CD14-positive monocyte (primary cell): Measurements from ENCODE around the gene SH3TC2. TPM values are rescaled to one million over a fixed set of nuclear protein-coding genes. Genes with fewer than 3 reads are reported as not detected.

Source experiments
- DNase-seq, 3 donors: peaks; one replicate each; pipeline ENCODE4 v3.0.0-alpha.2; 2011 to 2022
- H2AFZ ChIP-seq: 2 replicates; pipeline ENCODE4 v1.6.0; 2012; ENCODE audit warnings: mild to moderate bottlenecking, low read depth, low read length, inconsistent platforms; ENCODE audit not compliant: insufficient read depth, poor library complexity, severe bottlenecking
- H3K27ac ChIP-seq, 2 donors: 1 replicate in 1 of 2; 2 replicates in 1 of 2; pipeline ENCODE4 v1.5.1; 2012 to 2013; ENCODE audit warnings: low read length in 2 of 2, control low read depth in 1 of 2, inconsistent platforms in 1 of 2, low read depth in 1 of 2, mild to moderate bottlenecking in 1 of 2
- H3K27me3 ChIP-seq, 2 donors: one replicate each; pipeline versions ENCODE4 v1.6.0 to v1.6.1; 2011 to 2013; ENCODE audit warnings: low read length in 2 of 2; ENCODE audit not compliant: control insufficient read depth in 2 of 2, insufficient read depth in 2 of 2
- H3K36me3 ChIP-seq, 2 donors: replicated peaks in 1 of 2; 1 replicate in 1 of 2; 2 replicates in 1 of 2; pipeline versions ENCODE4 v1.5.1 to v1.6.1; 2012 to 2013; ENCODE audit warnings: low read length in 2 of 2, control low read depth in 1 of 2, inconsistent platforms in 1 of 2, mild to moderate bottlenecking in 1 of 2; ENCODE audit not compliant: insufficient read depth in 2 of 2, control insufficient read depth in 1 of 2
- H3K4me1 ChIP-seq, 2 donors: 1 replicate in 1 of 2; 2 replicates in 1 of 2; pipeline versions ENCODE4 v1.5.1 to v1.6.1; 2012 to 2013; ENCODE audit warnings: low read length in 2 of 2, control low read depth in 1 of 2, inconsistent platforms in 1 of 2, mild to moderate bottlenecking in 1 of 2, moderate library complexity in 1 of 2; ENCODE audit not compliant: insufficient read depth in 2 of 2, control insufficient read depth in 1 of 2
- H3K4me2 ChIP-seq: replicated peaks from 2 replicates; pipeline ENCODE3; 2012; ENCODE audit warnings: low read length, moderate library complexity, mild to moderate bottlenecking; ENCODE audit not compliant: poor library complexity, severe bottlenecking; ENCODE audit errors: extremely low read depth
- H3K4me3 ChIP-seq, 3 experiments: fragments of 200-600 bp in 1 of 3; sonication (generic) in 1 of 3; replicated peaks in 1 of 3; 1 replicate in 2 of 3; 2 replicates in 1 of 3; pipeline ENCODE4 v1.5.1; 2011 to 2013; ENCODE audit warnings: low read length in 3 of 3, mild to moderate bottlenecking in 3 of 3, control low read depth in 2 of 3, low read depth in 2 of 3, inconsistent platforms in 1 of 3, moderate library complexity in 1 of 3
- H3K79me2 ChIP-seq: 2 replicates; pipeline ENCODE4 v1.6.0; 2012; ENCODE audit warnings: mild to moderate bottlenecking, control low read depth, inconsistent platforms, low read length, moderate library complexity; ENCODE audit not compliant: insufficient read depth
- H3K9ac ChIP-seq: 2 replicates; pipeline ENCODE4 v1.6.0; 2017; ENCODE audit warnings: low read length, mild to moderate bottlenecking; ENCODE audit not compliant: insufficient read depth, poor library complexity, severe bottlenecking
- H3K9me3 ChIP-seq, 2 donors: replicated peaks in 1 of 2; 1 replicate in 1 of 2; 2 replicates in 1 of 2; pipeline versions ENCODE4 v1.5.1 to v1.6.1; 2012 to 2013; ENCODE audit warnings: low read length in 2 of 2, control low read depth in 1 of 2; ENCODE audit not compliant: control insufficient read depth in 1 of 2, insufficient read depth in 1 of 2
- H4K20me1 ChIP-seq: 2 replicates; pipeline ENCODE4 v1.6.0; 2012; ENCODE audit warnings: mild to moderate bottlenecking, low read length, control low read depth, moderate library complexity; ENCODE audit not compliant: insufficient read depth
- H3K27ac Mint-ChIP-seq, 7 donors: one replicate each; pipeline ENCODE4 v1.8.0; 2020; ENCODE audit warnings: mild to moderate bottlenecking in 7 of 7, mixed read lengths in 7 of 7, moderate library complexity in 6 of 7, inconsistent platforms in 2 of 7
- H3K27me3 Mint-ChIP-seq, 3 donors: one replicate each; pipeline ENCODE4 v1.8.0; 2021 to 2022; ENCODE audit warnings: low read depth in 3 of 3, mild to moderate bottlenecking in 3 of 3, mixed read lengths in 3 of 3, moderate library complexity in 3 of 3, inconsistent platforms in 1 of 3
- H3K36me3 Mint-ChIP-seq, 2 donors: one replicate each; pipeline ENCODE4 v1.8.0; 2020; ENCODE audit warnings: mixed read lengths in 2 of 2, inconsistent platforms in 1 of 2, mild to moderate bottlenecking in 1 of 2
- H3K4me1 Mint-ChIP-seq: one replicate; pipeline ENCODE4 v1.8.0; 2020; ENCODE audit warnings: mild to moderate bottlenecking, mixed read lengths
- H3K4me3 Mint-ChIP-seq, 2 donors: one replicate each; pipeline ENCODE4 v1.8.0; 2020; ENCODE audit warnings: mild to moderate bottlenecking in 2 of 2, mixed read lengths in 2 of 2, moderate library complexity in 1 of 2
- H3K9me3 Mint-ChIP-seq, 7 donors: one replicate each; pipeline ENCODE4 v1.8.0; 2020 to 2022; ENCODE audit warnings: mixed read lengths in 7 of 7, mild to moderate bottlenecking in 6 of 7, moderate library complexity in 6 of 7, inconsistent platforms in 2 of 7
- WGBS: methylation state at CpG from one replicate; pipeline ENCODE4 v1.1.5; 2013; ENCODE audit warnings: missing lambda C conversion rate; ENCODE audit not compliant: insufficient coverage; 5-methylcytosine and 5-hydroxymethylcytosine counted together
- intact Hi-C, 2 donors: fragments of 100-400 bp; cut with micrococcal nuclease; formaldehyde crosslinking; loops; one replicate each; pipeline versions ENCODE4 v1.15.0 to v1.15.1; 2023
- polyA plus RNA-seq, 3 donors: library from polyadenylated mRNA; depleted of rRNA in 1 of 3; unstranded in 2 of 3; stranded (reverse) in 1 of 3; fragments of 300-500 nt in 2 of 3; fragments of >200 nt in 1 of 3; fragmentation: Illumina TruSeq in 2 of 3; gene quantifications; 1 replicate in 2 of 3; 2 replicates in 1 of 3; pipeline ENCODE4 v1.2.3, GENCODE V29; 2012 to 2021
- TF ChIP-seq, protein P1 (sequence below): fragments of 200-600 bp; IDR thresholded peaks from one replicate; pipeline ENCODE4 v1.8.0; 2022; ENCODE audit warnings: antibody characterized with exemption, mild to moderate bottlenecking

The SH3TC2 gene
- polyA plus RNA-seq, 3 donors: 0.01 to 0.30 (median 0.14) TPM

DNA sequence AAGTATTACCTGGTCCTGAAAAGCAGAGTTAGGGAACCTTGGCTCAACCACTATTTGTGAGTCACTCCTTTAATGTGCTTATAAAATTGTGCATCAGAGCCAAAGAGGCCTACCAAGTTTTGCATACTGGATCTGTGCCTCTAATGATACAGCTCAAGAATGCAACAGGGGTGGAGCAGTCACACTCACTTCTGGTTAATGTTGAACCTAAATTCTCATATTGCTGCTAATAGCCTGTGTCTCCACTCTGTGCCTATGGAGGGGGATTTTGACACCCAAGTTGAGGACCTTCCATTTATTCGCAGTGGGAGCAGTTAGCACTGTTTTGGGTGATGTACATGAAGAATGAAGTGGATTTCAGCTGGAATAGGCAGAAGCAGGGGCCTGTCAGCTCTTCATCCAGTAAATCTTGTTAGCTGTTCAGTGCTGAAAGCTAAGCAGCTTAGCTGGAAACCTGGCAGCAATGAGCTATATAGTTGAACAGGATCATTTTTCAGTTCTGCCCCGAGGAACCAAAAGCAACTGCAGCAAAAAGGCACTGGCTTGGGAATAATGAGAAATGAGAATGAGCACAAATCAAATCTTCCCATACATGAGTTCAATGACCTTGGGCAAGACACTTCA lies 9.7 kb downstream of the SH3TC2 start:
- Mint-ChIP-seq H3K36me3 (no peaks in the 10 kb centered on the region), H3K9me3 (peaks cover 0 to 6% (median 0%) of the 10 kb centered on the region in 7 donors), H3K27me3 (peaks cover 0 to 3% (median 0%) of the 10 kb centered on the region in 3 donors), H3K4me3 (no peak overlapping the region), H3K27ac (no peak overlapping the region), H3K4me1 (no peaks in the 10 kb centered on the region)
- TF ChIP-seq, protein P1, sequence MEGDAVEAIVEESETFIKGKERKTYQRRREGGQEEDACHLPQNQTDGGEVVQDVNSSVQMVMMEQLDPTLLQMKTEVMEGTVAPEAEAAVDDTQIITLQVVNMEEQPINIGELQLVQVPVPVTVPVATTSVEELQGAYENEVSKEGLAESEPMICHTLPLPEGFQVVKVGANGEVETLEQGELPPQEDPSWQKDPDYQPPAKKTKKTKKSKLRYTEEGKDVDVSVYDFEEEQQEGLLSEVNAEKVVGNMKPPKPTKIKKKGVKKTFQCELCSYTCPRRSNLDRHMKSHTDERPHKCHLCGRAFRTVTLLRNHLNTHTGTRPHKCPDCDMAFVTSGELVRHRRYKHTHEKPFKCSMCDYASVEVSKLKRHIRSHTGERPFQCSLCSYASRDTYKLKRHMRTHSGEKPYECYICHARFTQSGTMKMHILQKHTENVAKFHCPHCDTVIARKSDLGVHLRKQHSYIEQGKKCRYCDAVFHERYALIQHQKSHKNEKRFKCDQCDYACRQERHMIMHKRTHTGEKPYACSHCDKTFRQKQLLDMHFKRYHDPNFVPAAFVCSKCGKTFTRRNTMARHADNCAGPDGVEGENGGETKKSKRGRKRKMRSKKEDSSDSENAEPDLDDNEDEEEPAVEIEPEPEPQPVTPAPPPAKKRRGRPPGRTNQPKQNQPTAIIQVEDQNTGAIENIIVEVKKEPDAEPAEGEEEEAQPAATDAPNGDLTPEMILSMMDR: no peak
- no peak overlapping the region for H3K4me3 ChIP-seq
- no peak overlapping the region for H3K4me2 ChIP-seq
- H3K9me3 ChIP-seq: peaks cover 0 to 3% of the 10 kb centered on the region in 2 donors
- intact Hi-C loops: no loop called here
- DNase-seq: no peak
- 80% methylated on average over 1 of the region's 2 CpGs for WGBS
- no peaks in the 10 kb centered on the region for H4K20me1 ChIP-seq
- no peaks in the 10 kb centered on the region for H3K36me3 ChIP-seq
- H3K9ac ChIP-seq: no peak overlapping the region
- H3K4me1 ChIP-seq: no peaks in the 10 kb centered on the region
- H3K27ac ChIP-seq: no peak overlapping the region
- H2AFZ ChIP-seq: no peak overlapping the region
- H3K79me2 ChIP-seq: no peaks in the 10 kb centered on the region
- H3K27me3 ChIP-seq: no peaks in the 10 kb centered on the region

GRCh38 chr5:149049371-149049781 lies 13.5 kb downstream of the SH3TC2 start:
- no peak for DNase-seq
- Histone ChIP-seq H3K36me3 (no peaks in the 10 kb centered on the region), H3K4me2 (no peak overlapping the region), H3K9me3 (no peaks in the 10 kb centered on the region), H3K27ac (no peak overlapping the region), H4K20me1 (no peaks in the 10 kb centered on the region), H3K27me3 (no peaks in the 10 kb centered on the region), H3K4me3 (no peak overlapping the region), H3K4me1 (peaks cover 5 to 13% of the 10 kb centered on the region in 2 donors), H3K79me2 (no peaks in the 10 kb centered on the region), H3K9ac (no peak overlapping the region), H2AFZ (no peak overlapping the region)
- no peaks in the 10 kb centered on the region for H3K36me3 Mint-ChIP-seq
- H3K9me3 Mint-ChIP-seq: no peaks in the 10 kb centered on the region
- 96% methylated on average over 2 of the region's 3 CpGs for WGBS
- no peak overlapping the region for H3K27ac Mint-ChIP-seq
- TF ChIP-seq, protein P1: no peak
- peaks cover 0 to 3% (median 0%) of the 10 kb centered on the region in 3 donors for H3K27me3 Mint-ChIP-seq
- intact Hi-C loops: loop anchor here in 1 of 2 donors (5.0 kb wide), 1 partner anchor 1247 kb away; no protein-coding TSS in a partner anchor
- no peak overlapping the region for H3K4me3 Mint-ChIP-seq
- H3K4me1 Mint-ChIP-seq: peaks cover 13% of the 10 kb centered on the region
